MM.1S (cell line): Measurements from ENCODE around the gene RFC2.

Source experiments
- CTCF ChIP-seq: fragments of 300-600 bp; sonication (generic); IDR thresholded peaks from 2 replicates; pipeline ENCODE4 v1.5.1; 2016; ENCODE audit warnings: antibody characterized with exemption, low read length, mixed read lengths
- EZH2 ChIP-seq: fragments of 300-600 bp; sonication (generic); optimal IDR thresholded peaks from 2 replicates; pipeline ENCODE3; 2017; ENCODE audit warnings: low read depth, mild to moderate bottlenecking, antibody characterized with exemption, low read length, mixed read lengths
- EZH2phosphoT487 ChIP-seq: fragments of 300-600 bp; sonication (generic); IDR thresholded peaks from 2 replicates; pipeline ENCODE4 v1.6.1; 2018; ENCODE audit warnings: antibody characterized with exemption, low read length

GRCh38 chr7:74252893-74253292 is 1.3 kb downstream of the RFC2 start:
- no peak for TF ChIP-seq CTCF
- no peak for TF ChIP-seq EZH2
- no peak for TF ChIP-seq EZH2phosphoT487
